GM21526 (cell line): ENCODE data around the gene VCAM1.

Source experiments
- ATAC-seq: cut with Tn5 transposase; IDR thresholded peaks from one replicate; pipeline ENCODE4 v1.9.1; 2021; ENCODE audit warnings: moderate library complexity; ENCODE audit not compliant: unreplicated experiment, low FRiP score

Gene VCAM1

GRCh38 chr1:100721526-100722207, 2.1 kb downstream of the VCAM1 start:
- no peak for ATAC-seq

GRCh38 chr1:100722221-100722620, 2.7 kb downstream of the VCAM1 start:
- ATAC-seq, result no peak

- no peak for ATAC-seq
Measured at GRCh38 chr1:100724281-100724680, 4.7 kb downstream of the VCAM1 start.

GRCh38 chr1:100730130-100730529, 10.6 kb downstream of the VCAM1 start:
- ATAC-seq, result no peak

- no peak for ATAC-seq
Measured at GRCh38 chr1:100731309-100731708, 11.8 kb downstream of the VCAM1 start.

- no peak for ATAC-seq
Measured at GRCh38 chr1:100731758-100732157, 12.2 kb downstream of the VCAM1 start.

GRCh38 chr1:100734676-100735075, 15.1 kb downstream of the VCAM1 start:
- no peak for ATAC-seq

GRCh38 chr1:100735244-100735643, 15.7 kb downstream of the VCAM1 start:
- ATAC-seq, result no peak

GRCh38 chr1:100736324-100736723, 16.8 kb downstream of the VCAM1 start:
- no peak for ATAC-seq

GRCh38 chr1:100736746-100737145, 17.2 kb downstream of the VCAM1 start:
- ATAC-seq, result no peak

GRCh38 chr1:100746542-100746932, 27.0 kb downstream of the VCAM1 start:
- no peak for ATAC-seq

GRCh38 chr1:100747771-100748170, 28.2 kb downstream of the VCAM1 start:
- no peak for ATAC-seq

- ATAC-seq, result no peak
Measured at GRCh38 chr1:100750005-100750885, 30.7 kb downstream of the VCAM1 start.

GRCh38 chr1:100752791-100753190, 33.2 kb downstream of the VCAM1 start:
- ATAC-seq, result no peak

GRCh38 chr1:100757946-100758345, 38.4 kb downstream of the VCAM1 start:
- ATAC-seq, result no peak

GRCh38 chr1:100759188-100759587, 39.6 kb downstream of the VCAM1 start:
- ATAC-seq, result no peak

GRCh38 chr1:100760511-100760910, 41.0 kb downstream of the VCAM1 start:
- no peak for ATAC-seq

GRCh38 chr1:100762461-100762860, 42.9 kb downstream of the VCAM1 start:
- no peak for ATAC-seq

GRCh38 chr1:100767176-100767890, 47.8 kb downstream of the VCAM1 start:
- no peak for ATAC-seq

- no peak for ATAC-seq
Measured at GRCh38 chr1:100769323-100769722, 49.8 kb downstream of the VCAM1 start.

GRCh38 chr1:100769906-100770646, 50.5 kb downstream of the VCAM1 start:
- ATAC-seq, result no peak
